Kidney (tissue), 14 donors: ENCODE results near the gene THBD. TPM values are rescaled to one million over a fixed set of nuclear protein-coding genes. Genes with fewer than 3 reads are reported as not detected.

Source experiments
- DNase-seq, 5 donors: peaks; one replicate each; pipeline ENCODE4 v3.0.0-alpha.2; 2013 to 2020
- FAIRE-seq: peaks from 2 replicates; lab custom pipeline; 2012; peaks lifted over from hg19 to GRCh38; lab: Jason Lieb, UNC
- H3K27ac ChIP-seq, 2 donors: one replicate each; pipeline ENCODE4 v1.7.0; 2013; ENCODE audit warnings: low read depth in 2 of 2, low read length in 2 of 2, inconsistent platforms in 1 of 2
- H3K27me3 ChIP-seq: one replicate; pipeline ENCODE4 v1.7.1; 2013; ENCODE audit warnings: low read length, inconsistent platforms; ENCODE audit not compliant: control insufficient read depth, insufficient read depth
- H3K36me3 ChIP-seq, 3 donors: one replicate each; pipeline versions ENCODE4 v1.7.0 to v1.7.1; 2013; ENCODE audit warnings: low read length in 3 of 3, control low read depth in 1 of 3, inconsistent platforms in 1 of 3; ENCODE audit not compliant: insufficient read depth in 3 of 3, control insufficient read depth in 2 of 3
- H3K4me1 ChIP-seq, 3 donors: one replicate each; pipeline versions ENCODE4 v1.7.0 to v1.7.1; 2013; ENCODE audit warnings: low read length in 3 of 3, inconsistent platforms in 1 of 3, low read depth in 1 of 3; ENCODE audit not compliant: control insufficient read depth in 2 of 3, insufficient read depth in 2 of 3
- H3K4me3 ChIP-seq, 3 donors: one replicate each; pipeline versions ENCODE4 v1.7.0 to v1.8.1; 2013; ENCODE audit warnings: low read length in 3 of 3, control low read depth in 1 of 3, inconsistent platforms in 1 of 3
- H3K9ac ChIP-seq, 3 donors: one replicate each; pipeline versions ENCODE4 v1.7.0 to v1.7.1; 2013; ENCODE audit warnings: low read length in 3 of 3, control low read depth in 1 of 3, inconsistent platforms in 1 of 3
- H3K9me3 ChIP-seq, 3 donors: one replicate each; pipeline versions ENCODE4 v1.7.0 to v1.7.1; 2013; ENCODE audit warnings: low read length in 3 of 3, control low read depth in 1 of 3, inconsistent platforms in 1 of 3; ENCODE audit not compliant: control insufficient read depth in 2 of 3, insufficient read depth in 1 of 3
- CTCF ChIP-seq: IDR thresholded peaks from 3 replicates; pipeline ENCODE4 v1.5.1; 2012; ENCODE audit warnings: mild to moderate bottlenecking, moderate library complexity, borderline replicate concordance; ENCODE audit not compliant: insufficient read depth; ENCODE audit errors: extremely low read depth
- intact Hi-C: fragments of 100-400 bp; cut with DNase I; formaldehyde crosslinking; loops from one replicate; pipeline ENCODE4 v1.11.1; 2022
- polyA plus RNA-seq: library from polyadenylated mRNA; stranded (reverse); fragments of 350-450 nt; fragmentation: Illumina TruSeq; extraction: RNeasy Lipid Tissue Mini Kit (QIAGEN cat#74804); gene quantifications from one replicate; pipeline ENCODE4 v1.2.3, GENCODE V29; 2014; ENCODE audit warnings: low read depth, low replicate concordance; ENCODE audit not compliant: insufficient read depth
- total RNA-seq: library from RNA; stranded (reverse); fragmentation: NEBNext Ultra II Directional; extraction: Animal tissue kit (Norgen Biotek cat#: 25700); gene quantifications from one replicate; pipeline ENCODE4 v1.2.1, GENCODE V29; 2021
- donor health status: control.
- donor health status: control.
- donor health status: control.
- donor health status: control.
- donor health status: control.
- donor health status: DM: yes; HTN: yes; CAD: no.
- donor health status: Normal renal cell carcinoma (clear cell type).

The THBD gene
- total and polyA plus RNA-seq, 2 donors from 2014 or later = 9.7 to 48.1 TPM

- no peak for DNase-seq
- Histone ChIP-seq H3K4me3 (no peak overlapping the region), H3K4me1 (no peaks in the 10 kb centered on the region), H3K9ac (no peak overlapping the region), H3K36me3 (no peaks in the 10 kb centered on the region), H3K27me3 (no peaks in the 10 kb centered on the region), H3K27ac (no peak overlapping the region), H3K9me3 (no peaks in the 10 kb centered on the region)
- TF ChIP-seq CTCF = no peak
- intact Hi-C loops = no loop called here
- no peak for FAIRE-seq
Measured at GRCh38 chr20:23069108-23069507, 19.6 kb upstream of the THBD start.

- no peaks in the 10 kb centered on the region for H3K9me3 ChIP-seq
- H3K4me1 ChIP-seq = no peaks in the 10 kb centered on the region
- H3K27me3 ChIP-seq = no peaks in the 10 kb centered on the region
- no peak overlapping the region for H3K4me3 ChIP-seq
- no peak overlapping the region for H3K9ac ChIP-seq
- intact Hi-C loops = no loop called here
- DNase-seq (no peak), FAIRE-seq (no peak)
- no peak overlapping the region for H3K27ac ChIP-seq
- H3K36me3 ChIP-seq = no peaks in the 10 kb centered on the region
- TF ChIP-seq CTCF = no peak
Measured at GRCh38 chr20:23068283-23068682, 18.8 kb upstream of the THBD start.

- H3K36me3 ChIP-seq = no peaks in the 10 kb centered on the region
- no peak overlapping the region for H3K9ac ChIP-seq
- FAIRE-seq = no peak
- no peak for DNase-seq
- H3K27me3 ChIP-seq = no peaks in the 10 kb centered on the region
- intact Hi-C loops = no loop called here
- no peaks in the 10 kb centered on the region for H3K4me1 ChIP-seq
- no peak for TF ChIP-seq CTCF
- no peaks in the 10 kb centered on the region for H3K9me3 ChIP-seq
- H3K27ac ChIP-seq = no peak overlapping the region
- no peak overlapping the region for H3K4me3 ChIP-seq
Measured at GRCh38 chr20:23066772-23067171, 17.3 kb upstream of the THBD start.
